ENCODE data around the gene KCTD7. TPM values are rescaled to one million over a fixed set of nuclear protein-coding genes. Genes with fewer than 3 reads are reported as not detected.
"Not testable (repeated sequence)": the region's sequence is repeated elsewhere in the genome, so short reads cannot be mapped to it uniquely, and the experiment has no call there.

The KCTD7 gene
- 14.6 TPM for total RNA-seq (ENCODE audit: unreplicated experiment)
- long read RNA-seq, full-length matches to known transcripts: 1 of 1 reads
- long read RNA-seq, partial matches to known transcripts: 0 of 1 reads
- long read RNA-seq, other reads (novel, unspliced or antisense): 0 of 1 reads

DNA sequence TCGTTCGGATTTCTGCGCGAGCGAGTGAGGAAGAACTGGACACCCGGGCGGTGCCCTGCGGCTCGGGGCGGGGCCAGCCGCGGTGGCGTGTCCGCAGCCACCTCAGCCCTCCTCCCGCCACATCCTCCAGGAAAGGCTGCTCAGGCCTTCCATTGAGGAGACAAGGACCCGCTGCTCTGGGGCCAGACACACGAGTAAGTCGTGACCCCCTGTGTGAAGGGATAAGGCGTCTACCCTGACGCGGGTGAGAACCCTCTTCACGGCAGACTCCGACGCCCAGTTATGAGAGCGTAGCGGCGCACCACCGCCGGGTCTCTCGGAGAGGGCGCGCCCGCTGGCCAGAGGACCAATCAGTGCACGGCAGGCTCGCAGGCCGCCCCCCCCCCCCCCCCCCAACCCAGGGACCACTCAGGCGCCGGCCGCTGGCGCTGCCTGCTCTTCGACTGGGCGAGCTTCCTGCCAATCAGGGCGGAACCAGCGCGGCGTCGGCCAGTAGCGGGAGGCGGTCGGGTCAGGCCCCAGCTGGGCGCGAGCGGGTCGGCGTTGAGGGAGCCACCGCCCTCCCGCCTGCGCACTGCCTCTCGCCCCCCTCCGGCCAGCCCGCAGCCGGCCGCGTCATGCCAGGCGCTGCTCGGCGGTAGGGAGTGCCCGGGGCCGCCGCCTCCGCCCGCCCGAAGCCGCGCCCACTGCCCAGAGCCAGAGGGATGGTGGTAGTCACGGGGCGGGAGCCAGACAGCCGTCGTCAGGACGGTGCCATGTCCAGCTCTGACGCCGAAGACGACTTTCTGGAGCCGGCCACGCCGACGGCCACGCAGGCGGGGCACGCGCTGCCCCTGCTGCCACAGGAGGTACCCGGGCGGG lies at the start of gene KCTD7:
Gene KCTD7, plus strand, starts transcription at position 521 of the 861 bp plus-strand sequence. Its CDS starts 184 bp downstream, at position 705.
- Mint-ChIP-seq H3K27ac (ENCODE audit: unreplicated experiment) (no peak within 1 kb of the TSS), H3K27me3 (ENCODE audit: unreplicated experiment) (peaks cover 6% of the 10 kb centered on the region), H3K4me1 (ENCODE audit: unreplicated experiment) (peaks cover 8% of the 10 kb centered on the region), H3K36me3 (ENCODE audit: low read depth, unreplicated experiment) (peaks cover 9% of the 10 kb centered on the region), H3K9me3 (ENCODE audit: unreplicated experiment) (no peaks in the 10 kb centered on the region), H3K4me3 (ENCODE audit: unreplicated experiment) (peak within 1 kb of the TSS; percentile 92)
- DNase-seq (ENCODE audit: low spot score): peak; percentile 96
- no peak for TF ChIP-seq CTCF (IDR thresholded peaks at IDR 0.05; ENCODE audit: unreplicated experiment)

DNA sequence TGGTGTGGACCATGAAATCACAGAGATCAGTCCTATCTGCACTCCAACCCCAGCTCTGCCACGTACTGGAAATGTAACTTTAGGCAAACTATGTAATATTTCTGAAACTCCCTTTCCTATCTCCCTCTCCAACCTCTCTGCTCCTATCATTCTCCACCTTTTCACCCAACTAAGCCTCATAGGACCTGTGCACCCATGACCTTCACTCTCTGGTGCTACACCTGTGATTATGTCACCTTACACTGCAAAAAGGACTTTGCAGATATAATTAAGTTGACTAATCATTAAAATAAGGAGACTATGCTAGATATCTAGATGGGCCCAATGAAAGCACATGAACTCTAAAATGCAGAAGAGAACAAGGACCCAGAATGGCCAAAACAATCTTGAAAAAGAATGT lies 48.3 kb upstream of the KCTD7 start:
- not testable (repeated sequence) for H3K4me3 Mint-ChIP-seq (ENCODE audit: unreplicated experiment); H3K9me3 Mint-ChIP-seq (ENCODE audit: unreplicated experiment); H3K27me3 Mint-ChIP-seq (ENCODE audit: unreplicated experiment); H3K27ac Mint-ChIP-seq (ENCODE audit: unreplicated experiment); DNase-seq (ENCODE audit: low spot score)
- peaks cover 25% of the 10 kb centered on the region for H3K36me3 Mint-ChIP-seq (ENCODE audit: low read depth, unreplicated experiment)
- H3K4me1 Mint-ChIP-seq (ENCODE audit: unreplicated experiment): peaks cover 17% of the 10 kb centered on the region

DNA sequence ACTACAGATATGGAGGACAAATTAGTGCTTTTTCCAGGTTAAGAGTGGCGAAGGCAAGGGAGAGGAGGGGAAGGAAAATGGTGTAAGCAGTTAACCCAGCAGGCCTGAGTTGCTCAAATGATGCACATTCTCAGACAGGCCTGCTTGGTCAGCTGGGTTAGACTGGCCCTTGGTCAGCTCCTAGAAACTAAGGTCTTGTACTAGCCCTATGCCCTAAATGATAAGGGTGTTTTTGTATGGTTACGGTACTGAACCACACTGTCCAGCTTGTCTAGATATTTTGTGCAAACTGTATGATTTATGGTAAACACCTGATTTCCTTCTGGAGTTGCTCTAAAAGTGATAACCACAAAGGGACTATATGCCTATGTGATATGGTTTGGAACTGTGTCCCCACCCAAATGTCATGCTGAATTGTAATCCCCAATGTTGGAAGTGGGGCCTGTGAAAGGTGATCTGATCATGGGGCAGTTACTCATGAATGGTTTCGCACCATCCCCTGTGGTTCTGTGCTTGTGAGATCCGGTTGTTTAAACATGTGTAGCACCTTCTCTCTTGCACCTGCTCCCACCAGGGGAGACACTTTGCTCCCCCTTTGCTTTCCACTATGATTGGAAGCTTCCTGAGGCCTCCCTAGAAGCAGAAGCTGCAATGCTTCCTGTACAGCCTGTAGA lies 45.7 kb upstream of the KCTD7 start:
- H3K4me1 Mint-ChIP-seq (ENCODE audit: unreplicated experiment): peaks cover 13% of the 10 kb centered on the region
- not testable (repeated sequence) for H3K27me3 Mint-ChIP-seq (ENCODE audit: unreplicated experiment); DNase-seq (ENCODE audit: low spot score); H3K9me3 Mint-ChIP-seq (ENCODE audit: unreplicated experiment); H3K27ac Mint-ChIP-seq (ENCODE audit: unreplicated experiment)
- H3K4me3 Mint-ChIP-seq (ENCODE audit: unreplicated experiment): peak overlapping the region; percentile 11
- H3K36me3 Mint-ChIP-seq (ENCODE audit: low read depth, unreplicated experiment): peaks cover 25% of the 10 kb centered on the region

GRCh38 chr7:66583490-66584110 lies 45.1 kb upstream of the KCTD7 start:
- Mint-ChIP-seq H3K27me3 (ENCODE audit: unreplicated experiment) (no peaks in the 10 kb centered on the region), H3K27ac (ENCODE audit: unreplicated experiment) (no peak overlapping the region), H3K4me3 (ENCODE audit: unreplicated experiment) (peak overlapping the region; percentile 22), H3K9me3 (ENCODE audit: unreplicated experiment) (no peaks in the 10 kb centered on the region), H3K36me3 (ENCODE audit: low read depth, unreplicated experiment) (peaks cover 25% of the 10 kb centered on the region), H3K4me1 (ENCODE audit: unreplicated experiment) (peaks cover 13% of the 10 kb centered on the region)
- DNase-seq (ENCODE audit: low spot score): no peak
- TF ChIP-seq CTCF (IDR thresholded peaks at IDR 0.05; ENCODE audit: unreplicated experiment): no peak

DNA sequence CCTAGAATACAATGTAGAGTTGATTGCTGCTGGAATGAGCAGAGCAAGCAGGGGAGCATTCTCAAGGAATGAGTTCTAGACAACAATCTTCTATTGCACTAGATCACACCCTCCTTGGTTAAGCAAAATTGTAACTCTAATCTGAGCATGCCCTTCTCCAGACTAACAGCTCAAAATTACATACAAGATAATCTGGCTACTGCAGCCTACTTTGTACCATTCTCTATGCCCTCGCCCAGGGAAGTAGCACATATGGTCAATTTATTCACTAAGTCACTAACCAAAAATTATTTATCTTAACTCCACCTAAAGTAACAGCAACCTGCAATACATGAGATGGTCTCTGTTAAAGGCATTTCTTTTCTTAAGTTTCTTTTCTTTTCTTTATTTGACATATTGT lies 42.5 kb upstream of the KCTD7 start:
- H3K9me3 Mint-ChIP-seq (ENCODE audit: unreplicated experiment): no peaks in the 10 kb centered on the region
- TF ChIP-seq CTCF (IDR thresholded peaks at IDR 0.05; ENCODE audit: unreplicated experiment): no peak
- DNase-seq (ENCODE audit: low spot score): no peak
- H3K27ac Mint-ChIP-seq (ENCODE audit: unreplicated experiment): no peak overlapping the region
- H3K27me3 Mint-ChIP-seq (ENCODE audit: unreplicated experiment): peaks cover 3% of the 10 kb centered on the region
- no peak overlapping the region for H3K4me3 Mint-ChIP-seq (ENCODE audit: unreplicated experiment)
- peaks cover 25% of the 10 kb centered on the region for H3K36me3 Mint-ChIP-seq (ENCODE audit: low read depth, unreplicated experiment)
- peaks cover 19% of the 10 kb centered on the region for H3K4me1 Mint-ChIP-seq (ENCODE audit: unreplicated experiment)

DNA sequence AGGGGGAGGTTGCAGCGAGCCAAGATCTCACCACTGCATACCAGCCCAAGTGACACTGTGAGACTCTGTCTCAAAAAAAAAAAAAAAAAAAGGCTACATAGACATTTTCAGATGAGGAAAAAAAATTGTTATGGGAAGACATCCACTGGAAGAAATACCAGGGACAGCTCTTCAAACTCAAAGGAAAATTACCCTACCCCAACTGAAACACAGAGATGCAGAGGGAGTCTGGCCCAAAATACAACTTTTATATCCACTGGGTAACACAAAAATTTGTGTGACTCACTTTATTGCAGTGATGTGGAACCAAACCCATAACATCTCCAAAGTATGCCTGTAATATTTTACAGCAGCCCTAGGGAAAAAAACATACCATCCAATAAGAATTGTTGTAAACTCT lies 40.5 kb upstream of the KCTD7 start:
- not testable (repeated sequence) for H3K27ac Mint-ChIP-seq (ENCODE audit: unreplicated experiment); H3K27me3 Mint-ChIP-seq (ENCODE audit: unreplicated experiment)
- peaks cover 25% of the 10 kb centered on the region for H3K4me1 Mint-ChIP-seq (ENCODE audit: unreplicated experiment)

DNA sequence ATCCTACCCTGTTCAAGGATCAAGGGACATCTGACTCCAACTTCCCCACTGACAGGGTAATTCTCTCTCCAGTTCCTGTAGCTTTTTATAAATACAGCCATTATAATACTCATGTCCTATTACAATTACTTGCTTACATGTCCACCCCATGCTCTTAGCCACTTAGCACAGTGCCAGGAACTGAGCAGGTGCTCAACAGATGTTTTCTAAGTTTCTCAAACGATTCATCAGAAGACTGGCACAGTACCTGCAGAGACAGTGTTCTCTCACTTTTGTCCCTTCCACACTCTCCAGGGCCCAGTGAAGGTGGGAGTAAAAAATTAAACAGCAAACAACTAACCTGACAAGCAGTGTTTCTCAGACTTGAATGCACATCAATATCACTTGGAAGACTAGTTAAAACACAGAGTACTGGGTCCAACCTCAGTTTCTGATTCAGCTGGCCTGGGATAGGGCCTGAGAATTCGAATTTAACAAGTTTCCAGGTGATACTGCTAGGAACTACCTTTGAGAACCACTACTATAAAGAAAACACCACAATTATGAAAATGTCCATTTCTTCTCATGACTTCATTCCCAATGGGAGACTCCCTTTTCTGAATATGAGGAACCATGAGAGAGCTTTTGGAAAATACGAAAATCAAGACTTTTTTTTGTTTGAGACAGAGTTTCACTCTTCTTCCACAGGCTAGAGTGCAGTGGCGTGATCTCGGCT lies 39.7 kb upstream of the KCTD7 start:
- not testable (repeated sequence) for DNase-seq (ENCODE audit: low spot score); H3K4me3 Mint-ChIP-seq (ENCODE audit: unreplicated experiment); H3K27ac Mint-ChIP-seq (ENCODE audit: unreplicated experiment); H3K27me3 Mint-ChIP-seq (ENCODE audit: unreplicated experiment); H3K9me3 Mint-ChIP-seq (ENCODE audit: unreplicated experiment)
- Mint-ChIP-seq H3K36me3 (ENCODE audit: low read depth, unreplicated experiment) (peaks cover 13% of the 10 kb centered on the region), H3K4me1 (ENCODE audit: unreplicated experiment) (peaks cover 25% of the 10 kb centered on the region)

More for the DNA sequence above, 40.5 kb upstream of the KCTD7 start:
- H3K9me3 Mint-ChIP-seq (ENCODE audit: unreplicated experiment); H3K4me3 Mint-ChIP-seq (ENCODE audit: unreplicated experiment); DNase-seq (ENCODE audit: low spot score): not testable (repeated sequence)
- peaks cover 18% of the 10 kb centered on the region for H3K36me3 Mint-ChIP-seq (ENCODE audit: low read depth, unreplicated experiment)

- DNase-seq (ENCODE audit: low spot score); H3K27ac Mint-ChIP-seq (ENCODE audit: unreplicated experiment); H3K9me3 Mint-ChIP-seq (ENCODE audit: unreplicated experiment); H3K27me3 Mint-ChIP-seq (ENCODE audit: unreplicated experiment): not testable (repeated sequence)
- Mint-ChIP-seq H3K36me3 (ENCODE audit: low read depth, unreplicated experiment) (peaks cover 15% of the 10 kb centered on the region), H3K4me3 (ENCODE audit: unreplicated experiment) (peak overlapping the region; percentile 94), H3K4me1 (ENCODE audit: unreplicated experiment) (peaks cover 14% of the 10 kb centered on the region)
These were observed 38.2 kb upstream of the KCTD7 start for GRCh38 chr7:66590302-66591057.

Measured in endothelial cell (in vitro differentiated cells).